WTC11 (cell line): ENCODE data around the gene STX4. TPM values are rescaled to one million over a fixed set of nuclear protein-coding genes. Genes with fewer than 3 reads are reported as not detected.

Experiments
- ATAC-seq: fragments of 200-7000 bp; cut with Tn5 transposase; 2 replicates; pipeline ENCODE4 v1.10.0; 2021; ENCODE audit warnings: mild to moderate bottlenecking, moderate library complexity
- CTCF ChIA-PET: fragments of 300-600 bp; sonication (Branson Sonifier 250); formaldehyde crosslinking; loops from one replicate; lab custom pipeline; 2021; ENCODE audit warnings: antibody characterized with exemption; lab: Charles Lee
- POLR2A ChIA-PET: fragments of 350-600 bp; sonication (Branson Sonifier 250); formaldehyde crosslinking; loops from one replicate; lab custom pipeline; 2021; ENCODE audit warnings: antibody characterized with exemption; lab: Charles Lee
- DNase-seq: peaks from one replicate; pipeline ENCODE4 v3.0.0; 2021; ENCODE audit warnings: low spot score
- H3K27ac Mint-ChIP-seq: 2 replicates; pipeline ENCODE4 v1.8.0; 2021; ENCODE audit warnings: mixed read lengths
- H3K27me3 Mint-ChIP-seq: 2 replicates; pipeline ENCODE4 v1.8.0; 2021; ENCODE audit warnings: low read depth, mild to moderate bottlenecking, moderate library complexity, mixed read lengths
- H3K36me3 Mint-ChIP-seq: 2 replicates; pipeline ENCODE4 v1.8.0; 2021; ENCODE audit warnings: mixed read lengths
- H3K4me1 Mint-ChIP-seq: 2 replicates; pipeline ENCODE4 v1.8.0; 2022; ENCODE audit warnings: mixed read lengths
- H3K4me3 Mint-ChIP-seq: 2 replicates; pipeline ENCODE4 v1.8.0; 2021; ENCODE audit warnings: mild to moderate bottlenecking, moderate library complexity, mixed read lengths
- H3K9me3 Mint-ChIP-seq: 2 replicates; pipeline ENCODE4 v1.8.0; 2021; ENCODE audit warnings: mixed read lengths
- ATF3 ChIP-seq: sonication (generic); formaldehyde crosslinking; conservative IDR thresholded peaks from 2 replicates; pipeline ENCODE4 v1.8.1; 2022; ENCODE audit warnings: mild to moderate bottlenecking, missing genetic modification reagents
- CREB1 ChIP-seq: sonication (generic); formaldehyde crosslinking; IDR thresholded peaks from 2 replicates; pipeline ENCODE4 v1.8.0; 2023; ENCODE audit warnings: mild to moderate bottlenecking, missing genetic modification reagents
- E2F1 ChIP-seq: sonication (generic); formaldehyde crosslinking; IDR thresholded peaks from 2 replicates; pipeline ENCODE4 v1.8.0; 2022; ENCODE audit warnings: mild to moderate bottlenecking, missing genetic modification reagents
- E2F4 ChIP-seq: sonication (generic); formaldehyde crosslinking; IDR thresholded peaks from 2 replicates; pipeline ENCODE4 v1.8.1; 2022; ENCODE audit warnings: low read depth, mild to moderate bottlenecking, moderate library complexity, missing genetic modification reagents, borderline replicate concordance
- ESRRA ChIP-seq: sonication (generic); formaldehyde crosslinking; IDR thresholded peaks from 2 replicates; pipeline ENCODE4 v1.8.1; 2022; ENCODE audit warnings: mild to moderate bottlenecking, missing genetic modification reagents, borderline replicate concordance
- GTF2I ChIP-seq: fragments of 250-450 bp; sonication (Bioruptor Pico); conservative IDR thresholded peaks from 2 replicates; pipeline ENCODE4 v1.4.0; 2021; ENCODE audit warnings: mild to moderate bottlenecking
- IRF2 ChIP-seq: sonication (generic); formaldehyde crosslinking; IDR thresholded peaks from 2 replicates; pipeline ENCODE4 v1.8.0; 2022; ENCODE audit warnings: low read depth, missing genetic modification reagents, borderline replicate concordance
- NFYB ChIP-seq: sonication (generic); formaldehyde crosslinking; conservative IDR thresholded peaks from 2 replicates; pipeline ENCODE4 v1.8.0; 2022; ENCODE audit warnings: low read depth, missing genetic modification reagents
- NR3C1 ChIP-seq: sonication (generic); formaldehyde crosslinking; conservative IDR thresholded peaks from 2 replicates; pipeline ENCODE4 v1.8.1; 2023; ENCODE audit warnings: low read depth, mild to moderate bottlenecking, missing genetic modification reagents
- OVOL2 ChIP-seq: fragments of 250-450 bp; sonication (Bioruptor Pico); IDR thresholded peaks from 2 replicates; pipeline ENCODE4 v1.9.0; 2021; ENCODE audit warnings: mild to moderate bottlenecking, borderline replicate concordance
- PRRX2 ChIP-seq: fragments of 250-450 bp; sonication (Bioruptor Pico); IDR thresholded peaks from 2 replicates; pipeline ENCODE4 v1.8.0; 2021; ENCODE audit warnings: mild to moderate bottlenecking
- SOX15 ChIP-seq: fragments of 250-450 bp; sonication (Bioruptor Pico); IDR thresholded peaks from 2 replicates; pipeline ENCODE4 v1.9.0; 2021; ENCODE audit warnings: mild to moderate bottlenecking
- TCF7 ChIP-seq: sonication (generic); formaldehyde crosslinking; IDR thresholded peaks from 2 replicates; pipeline ENCODE4 v1.8.0; 2022; ENCODE audit warnings: mild to moderate bottlenecking, low read depth, missing genetic modification reagents, moderate library complexity
- TP53 ChIP-seq: sonication (generic); formaldehyde crosslinking; IDR thresholded peaks from 2 replicates; pipeline ENCODE4 v1.8.1; 2023; ENCODE audit warnings: mild to moderate bottlenecking, missing genetic modification reagents
- ZNF263 ChIP-seq: sonication (generic); formaldehyde crosslinking; IDR thresholded peaks from 2 replicates; pipeline ENCODE4 v1.8.1; 2022; ENCODE audit warnings: low read depth, mild to moderate bottlenecking, moderate library complexity, missing genetic modification reagents
- ZNF425 ChIP-seq: fragments of 250-450 bp; sonication (Bioruptor Pico); conservative IDR thresholded peaks from 2 replicates; pipeline ENCODE4 v1.9.0; 2021; ENCODE audit warnings: mild to moderate bottlenecking
- ZNF532 ChIP-seq: fragments of 250-450 bp; sonication (Bioruptor Pico); IDR thresholded peaks from 2 replicates; pipeline ENCODE4 v1.9.0; 2021; ENCODE audit warnings: mild to moderate bottlenecking, borderline replicate concordance
- total RNA-seq: library from RNA; stranded (reverse); gene quantifications from 3 replicates; pipeline ENCODE4 v1.2.3, GENCODE V29; 2021
- TF ChIP-seq, protein P1 (sequence below): sonication (generic); formaldehyde crosslinking; IDR thresholded peaks from 2 replicates; pipeline ENCODE4 v1.8.1; 2022; ENCODE audit warnings: mild to moderate bottlenecking, missing genetic modification reagents, moderate library complexity, borderline replicate concordance
- TF ChIP-seq, protein P2 (sequence below): sonication (generic); formaldehyde crosslinking; IDR thresholded peaks from 2 replicates; pipeline ENCODE4 v1.8.1; 2022; ENCODE audit warnings: missing genetic modification reagents, borderline replicate concordance

Gene STX4
- total RNA-seq, 1 experiment from 2014 or later: 38.4 TPM

DNA sequence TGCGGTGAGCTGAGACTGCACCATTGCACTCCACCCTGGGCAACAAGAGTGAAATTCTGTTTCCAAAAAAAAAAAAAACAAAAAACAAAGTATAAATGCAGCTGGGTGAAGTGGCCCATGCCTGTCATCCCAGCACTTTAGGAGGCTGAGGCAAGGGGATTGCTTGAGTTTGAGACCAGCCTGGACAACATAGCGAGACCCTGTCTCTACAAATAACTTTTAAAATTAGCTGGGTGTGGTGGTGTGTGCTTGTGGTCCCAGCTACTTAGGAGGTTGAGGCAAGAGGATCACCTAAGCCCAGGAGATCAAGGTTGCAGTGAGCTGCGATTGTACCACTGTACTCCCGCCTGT is 10.1 kb upstream of the STX4 start:
- Mint-ChIP-seq H3K27me3 (no peaks in the 10 kb centered on the region), H3K4me1 (peaks cover 4% of the 10 kb centered on the region; the same call in 1 of the 2 replicates), H3K27ac (no peak overlapping the region), H3K4me3 (no peak overlapping the region), H3K9me3 (no peaks in the 10 kb centered on the region), H3K36me3 (no peaks in the 10 kb centered on the region)
- ATAC-seq (no peak), DNase-seq (no peak)
- TF ChIP-seq, protein P1, sequence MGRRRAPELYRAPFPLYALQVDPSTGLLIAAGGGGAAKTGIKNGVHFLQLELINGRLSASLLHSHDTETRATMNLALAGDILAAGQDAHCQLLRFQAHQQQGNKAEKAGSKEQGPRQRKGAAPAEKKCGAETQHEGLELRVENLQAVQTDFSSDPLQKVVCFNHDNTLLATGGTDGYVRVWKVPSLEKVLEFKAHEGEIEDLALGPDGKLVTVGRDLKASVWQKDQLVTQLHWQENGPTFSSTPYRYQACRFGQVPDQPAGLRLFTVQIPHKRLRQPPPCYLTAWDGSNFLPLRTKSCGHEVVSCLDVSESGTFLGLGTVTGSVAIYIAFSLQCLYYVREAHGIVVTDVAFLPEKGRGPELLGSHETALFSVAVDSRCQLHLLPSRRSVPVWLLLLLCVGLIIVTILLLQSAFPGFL (CRISPR knock-in tag): no peak
- TF ChIP-seq E2F1: no peak
- TF ChIP-seq IRF2: no peak
- TF ChIP-seq ZNF425 (CRISPR knock-in tag): no peak
- TF ChIP-seq TCF7 (CRISPR knock-in tag): no peak
- no peak for TF ChIP-seq PRRX2
- TF ChIP-seq E2F4: no peak
- no peak for TF ChIP-seq TP53 (CRISPR knock-in tag)
- no peak for TF ChIP-seq NFYB
- no peak for TF ChIP-seq ZNF263
- no peak for TF ChIP-seq OVOL2 (CRISPR knock-in tag)
- TF ChIP-seq, protein P2, sequence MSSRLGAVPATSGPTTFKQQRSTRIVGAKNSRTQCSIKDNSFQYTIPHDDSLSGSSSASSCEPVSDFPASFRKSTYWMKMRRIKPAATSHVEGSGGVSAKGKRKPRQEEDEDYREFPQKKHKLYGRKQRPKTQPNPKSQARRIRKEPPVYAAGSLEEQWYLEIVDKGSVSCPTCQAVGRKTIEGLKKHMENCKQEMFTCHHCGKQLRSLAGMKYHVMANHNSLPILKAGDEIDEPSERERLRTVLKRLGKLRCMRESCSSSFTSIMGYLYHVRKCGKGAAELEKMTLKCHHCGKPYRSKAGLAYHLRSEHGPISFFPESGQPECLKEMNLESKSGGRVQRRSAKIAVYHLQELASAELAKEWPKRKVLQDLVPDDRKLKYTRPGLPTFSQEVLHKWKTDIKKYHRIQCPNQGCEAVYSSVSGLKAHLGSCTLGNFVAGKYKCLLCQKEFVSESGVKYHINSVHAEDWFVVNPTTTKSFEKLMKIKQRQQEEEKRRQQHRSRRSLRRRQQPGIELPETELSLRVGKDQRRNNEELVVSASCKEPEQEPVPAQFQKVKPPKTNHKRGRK: no peak
- no peak for TF ChIP-seq GTF2I (CRISPR knock-in tag)
- no peak for TF ChIP-seq SOX15 (CRISPR knock-in tag)
- no peak for TF ChIP-seq NR3C1 (CRISPR knock-in tag)
- TF ChIP-seq ESRRA: no peak
- TF ChIP-seq ATF3 (CRISPR knock-in tag): no peak
- TF ChIP-seq CREB1 (CRISPR knock-in tag): no peak
- TF ChIP-seq ZNF532: no peak
- ChIA-PET POLR2A (interaction anchor here (1.1 kb wide), 1 partner anchor 50 kb away, joined by 7 read pairs; the partner anchor contains the start of genes ZNF646 and ZNF668), CTCF (interaction anchor here (1.7 to 3.2 kb wide), 2 partner anchors 19 to 38 kb away, joined by 8 to 11 read pairs; partner anchors contain the start of gene HSD3B7)
